NCI-H2227 (cell line): Measurements from ENCODE around the gene NR2E3.

Source experiments
- DNase-seq: peaks from one replicate; lab custom pipeline; 2025; ENCODE audit not compliant: unreplicated experiment; lab: John Stamatoyannopoulos, UW

NR2E3 gene

GRCh38 chr15:71790081-71790480, 20.3 kb upstream of the NR2E3 start:
- no peak for DNase-seq

DNA sequence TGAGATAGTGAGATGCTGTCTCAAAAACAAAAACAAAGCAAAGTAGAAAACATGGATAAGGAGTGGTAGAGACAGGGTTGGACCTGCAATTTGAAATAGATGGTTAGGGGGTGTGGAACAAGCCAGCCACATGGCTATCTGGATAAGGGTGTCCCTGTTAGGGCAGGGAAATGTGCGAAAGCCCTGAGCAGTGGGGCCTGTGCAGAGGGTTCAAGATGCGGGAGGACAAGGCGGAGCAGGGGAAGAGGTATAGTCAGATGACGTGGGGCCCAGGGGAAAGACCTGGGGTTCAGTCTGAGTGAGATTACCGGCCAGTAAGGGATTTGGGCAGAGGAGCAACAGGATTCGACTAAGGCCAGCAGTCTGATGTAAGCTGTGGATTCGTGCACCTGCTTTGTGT, 18.4 kb upstream of the NR2E3 start:
- DNase-seq: no peak

GRCh38 chr15:71792521-71792920, 17.8 kb upstream of the NR2E3 start:
- DNase-seq: no peak

GRCh38 chr15:71798641-71799040, 11.7 kb upstream of the NR2E3 start:
- DNase-seq: no peak

DNA sequence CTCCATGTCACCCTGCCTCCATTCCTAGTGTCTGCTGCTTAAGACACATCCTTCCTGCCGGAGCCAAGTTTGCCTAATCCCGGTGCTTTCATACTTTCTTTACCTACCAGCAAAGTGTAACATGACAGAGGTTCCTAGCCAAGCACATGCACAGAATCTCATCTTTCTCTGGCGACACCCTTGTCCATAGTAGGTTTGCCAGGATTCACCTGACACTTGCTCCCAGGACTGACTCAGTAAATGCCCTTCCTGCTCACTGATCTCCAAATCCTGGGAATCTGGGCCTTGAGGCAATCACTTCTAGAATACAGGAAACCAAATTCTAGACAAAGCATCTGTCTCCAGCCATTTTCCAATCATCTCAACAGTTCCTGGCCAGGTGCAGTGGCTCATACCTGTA, 10.2 kb upstream of the NR2E3 start:
- no peak for DNase-seq

GRCh38 chr15:71800835-71801745, 9.3 kb upstream of the NR2E3 start:
- DNase-seq: peak; percentile 71

DNA sequence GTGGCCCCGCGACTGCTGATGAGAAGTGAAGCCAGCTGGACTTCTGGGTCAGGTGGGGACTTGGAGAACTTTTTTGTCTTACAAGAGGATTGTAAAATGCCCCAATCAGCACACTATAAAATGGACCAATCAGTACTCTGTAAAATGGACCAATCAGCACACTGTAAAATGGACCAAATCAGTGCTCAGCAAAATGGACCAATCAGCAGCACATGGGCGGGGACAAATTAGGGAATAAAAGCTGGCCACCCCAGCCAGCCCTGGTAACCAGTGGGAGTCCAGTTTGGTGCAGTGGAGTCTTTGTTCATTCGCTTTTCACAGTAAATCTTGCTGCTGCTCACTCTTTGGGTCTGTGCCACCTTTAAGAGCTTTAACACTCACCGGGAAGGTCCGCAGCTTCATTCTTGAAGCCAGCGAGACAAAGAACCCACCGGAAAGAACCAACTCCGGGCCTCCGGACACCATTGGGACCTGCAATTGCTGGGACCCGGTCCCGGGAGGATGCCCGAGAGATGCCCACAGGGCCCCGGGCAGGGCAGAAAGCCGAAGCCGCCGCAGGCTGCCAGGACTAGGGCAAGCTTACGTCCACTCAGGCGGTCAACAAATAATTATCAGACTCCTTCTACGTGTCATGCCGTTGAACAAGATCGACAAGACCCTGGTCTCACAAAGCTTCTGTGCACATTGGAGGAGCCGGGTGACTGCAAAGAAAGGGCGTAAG, 8.3 kb upstream of the NR2E3 start:
- DNase-seq: no peak

DNA sequence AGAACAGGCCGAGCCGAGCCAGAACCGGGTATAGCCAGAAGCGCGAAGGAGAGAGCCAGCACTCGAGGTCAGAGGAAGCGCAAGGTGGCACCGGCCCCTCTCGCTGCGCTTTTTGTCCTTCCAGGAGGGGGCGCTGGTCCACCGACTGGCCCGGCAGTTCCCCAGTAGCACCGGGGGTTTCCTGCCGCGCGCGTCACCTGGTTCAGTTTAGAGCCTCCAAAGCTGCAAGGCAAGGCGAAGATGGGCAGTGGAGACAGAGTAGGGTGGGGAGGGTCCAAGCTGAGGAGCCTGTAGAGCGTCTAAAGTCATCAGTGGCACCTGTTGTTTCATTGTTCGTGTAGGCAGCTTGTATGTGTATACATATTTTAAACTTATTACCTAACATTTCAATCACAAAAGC, 7.6 kb upstream of the NR2E3 start:
- no peak for DNase-seq

DNA sequence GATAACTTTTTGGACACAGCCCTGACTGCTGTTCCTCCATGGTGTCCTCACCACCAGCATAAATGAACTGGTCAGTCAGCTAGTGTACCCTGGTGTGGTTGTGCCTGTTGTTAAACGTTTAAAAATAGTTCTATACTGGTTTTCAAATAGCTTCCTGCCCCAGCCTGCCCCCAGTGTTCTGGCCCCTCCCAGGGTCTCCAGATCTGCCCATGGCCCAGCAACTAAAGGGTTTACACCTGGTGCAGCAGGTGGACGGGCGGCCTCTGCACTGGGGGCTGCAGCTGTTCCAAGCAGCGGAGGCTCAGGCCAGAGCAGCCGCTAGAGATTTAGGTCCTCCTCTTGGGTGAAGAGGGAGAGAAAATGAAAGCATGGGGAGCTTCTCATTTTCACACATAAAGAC, 6.1 kb upstream of the NR2E3 start:
- no peak for DNase-seq

DNA sequence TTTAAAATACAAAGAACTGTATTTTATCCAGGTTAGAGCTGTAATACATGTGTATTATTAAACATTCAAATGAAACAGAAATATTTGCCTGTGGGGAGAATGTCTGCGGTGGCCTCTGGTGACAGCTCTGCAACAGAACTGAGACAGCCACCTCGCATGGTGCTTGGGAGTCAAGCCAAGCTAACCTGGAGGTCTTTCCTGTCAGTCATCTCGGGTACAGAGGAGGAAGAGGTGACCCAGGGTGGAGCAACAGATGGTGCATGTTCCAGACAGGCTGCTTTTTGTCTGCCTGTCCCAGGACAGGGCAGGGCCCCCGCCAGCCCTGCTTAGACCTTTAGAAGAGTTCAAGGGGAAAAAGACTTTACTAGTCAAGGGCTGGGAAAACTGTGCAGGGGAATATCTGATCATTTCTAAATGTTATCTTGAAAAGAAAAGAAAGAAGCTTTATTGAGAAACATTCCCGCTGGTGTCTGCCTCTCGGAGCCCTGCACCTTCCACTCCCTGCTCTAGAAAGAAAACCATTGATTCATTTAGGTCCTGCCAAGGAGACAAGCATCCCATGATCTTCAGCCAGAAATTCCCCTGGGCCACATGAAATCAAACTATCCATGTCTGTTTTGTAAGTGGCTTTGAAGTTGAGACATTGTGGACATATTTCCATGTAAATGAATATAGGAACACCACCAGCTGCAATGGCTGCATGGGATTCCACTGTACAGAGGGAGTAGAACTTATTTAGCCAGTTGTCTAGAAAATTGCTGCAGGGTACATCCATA, 5.5 kb upstream of the NR2E3 start:
- no peak for DNase-seq

GRCh38 chr15:71806452-71806931, 3.9 kb upstream of the NR2E3 start:
- no peak for DNase-seq

GRCh38 chr15:71807125-71807629, 3.2 kb upstream of the NR2E3 start:
- DNase-seq: no peak

DNA sequence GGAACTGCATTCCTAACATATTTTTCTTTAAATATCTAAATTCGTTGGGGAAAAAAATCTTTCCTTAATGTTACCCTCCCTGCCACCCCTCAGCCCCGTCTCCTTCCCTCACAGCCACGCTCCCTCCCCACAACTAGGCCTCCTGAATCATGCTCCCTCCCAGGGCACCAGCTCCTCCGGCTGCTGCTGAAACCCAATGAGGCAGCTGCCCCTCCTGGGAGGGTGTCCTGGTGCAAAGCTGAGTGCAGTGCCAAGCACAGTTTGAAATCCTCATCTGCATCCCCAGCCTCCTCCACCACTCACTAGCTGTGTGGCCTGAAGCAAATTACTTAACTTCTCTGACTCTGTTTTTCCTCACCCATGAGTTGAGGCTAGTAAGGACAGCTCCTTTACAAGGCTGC, 2.7 kb upstream of the NR2E3 start:
- DNase-seq: no peak

DNA sequence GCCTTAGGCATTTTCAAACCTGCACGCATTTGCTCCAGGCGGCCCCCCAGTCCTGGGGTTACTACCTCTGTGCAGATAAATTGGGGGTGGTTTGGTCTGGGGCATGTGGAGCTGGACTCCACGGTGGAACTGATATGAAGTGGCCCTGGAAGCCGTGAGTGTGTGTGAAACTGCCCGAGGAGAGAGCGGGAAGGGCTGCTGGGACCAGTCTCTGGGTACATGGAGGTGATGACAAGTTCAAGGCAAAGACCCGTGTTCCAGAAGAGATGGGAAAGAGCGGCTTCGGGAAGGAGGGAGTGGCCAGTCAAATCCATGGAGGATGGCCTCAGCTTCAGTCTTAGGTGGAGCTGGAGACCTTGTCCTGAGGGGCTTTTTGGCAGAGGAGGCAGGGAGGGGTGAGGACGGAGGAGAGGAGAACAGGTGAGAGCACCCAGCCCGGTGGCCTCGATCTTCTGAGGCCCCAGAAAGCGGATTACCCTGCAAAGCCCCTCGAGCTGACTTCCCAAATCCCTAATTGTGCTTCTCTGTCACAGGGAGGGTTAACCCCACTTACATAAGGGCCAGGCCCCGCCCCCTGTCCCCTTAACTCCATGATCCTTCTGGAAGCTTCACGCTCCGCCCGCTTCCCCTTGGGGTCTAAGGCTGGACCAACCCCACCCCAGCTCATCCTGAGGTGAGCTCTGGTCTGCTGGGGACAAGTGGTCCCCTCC, 1.9 kb upstream of the NR2E3 start:
- DNase-seq: no peak

- no peak for DNase-seq
Measured at GRCh38 chr15:71809346-71809745, 1.0 kb upstream of the NR2E3 start.

DNA sequence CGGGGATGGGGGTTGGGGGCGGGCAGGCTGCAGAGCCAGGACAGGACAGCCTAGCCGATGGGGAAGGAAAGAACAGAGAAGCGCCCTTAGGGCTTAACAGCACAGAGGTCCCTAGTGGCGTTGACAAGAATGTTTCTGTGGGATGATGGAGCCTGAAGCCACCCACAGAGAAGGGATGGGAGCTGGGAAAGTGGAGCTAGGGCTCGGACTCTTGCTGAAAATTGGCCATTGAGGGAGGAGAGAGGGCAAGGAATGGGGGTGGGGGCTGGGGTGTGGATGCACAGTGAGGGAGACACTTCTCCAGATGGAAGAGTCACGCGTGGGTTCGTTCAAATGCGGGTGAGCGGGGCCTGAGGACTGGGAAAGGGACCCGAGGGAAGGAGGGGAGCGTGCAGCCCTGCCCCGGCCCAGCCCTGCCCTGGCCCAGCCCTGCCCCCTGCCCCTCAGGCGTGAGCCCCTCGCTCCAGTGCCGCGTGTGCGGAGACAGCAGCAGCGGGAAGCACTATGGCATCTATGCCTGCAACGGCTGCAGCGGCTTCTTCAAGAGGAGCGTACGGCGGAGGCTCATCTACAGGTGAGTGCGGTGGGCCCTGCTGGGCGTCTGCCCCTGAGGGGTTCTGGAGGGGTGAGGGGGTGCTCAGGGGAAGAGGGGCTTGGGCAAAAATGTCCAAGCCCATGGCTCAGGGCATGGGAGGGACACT, 832 bp downstream of the NR2E3 start:
- no peak for DNase-seq

- DNase-seq: no peak
Measured at GRCh38 chr15:71811752-71812735, 1.7 kb downstream of the NR2E3 start.

- no peak for DNase-seq
Measured at GRCh38 chr15:71812966-71813722, 2.8 kb downstream of the NR2E3 start.
